Activated T-cell treated with anti-CD3 and anti-CD28 coated beads for 24 hours (primary cell): ENCODE results near the gene ZNF581.

Source experiments
- DNase-seq: peaks from one replicate; pipeline ENCODE4 v3.0.0-alpha.2; 2020; ENCODE audit warnings: low read depth

Gene ZNF581

GRCh38 chr19:55694656-55695491, 51.4 kb downstream of the ZNF581 start:
- DNase-seq = no peak
